ENCODE data around the gene PFN1.

PFN1 gene

GRCh38 chr17:4945944-4946280 lies 2.4 kb downstream of the PFN1 start:
- DNase-seq (ENCODE audit: low read depth in 1 of 2, low spot score in 1 of 2): no peak

DNA sequence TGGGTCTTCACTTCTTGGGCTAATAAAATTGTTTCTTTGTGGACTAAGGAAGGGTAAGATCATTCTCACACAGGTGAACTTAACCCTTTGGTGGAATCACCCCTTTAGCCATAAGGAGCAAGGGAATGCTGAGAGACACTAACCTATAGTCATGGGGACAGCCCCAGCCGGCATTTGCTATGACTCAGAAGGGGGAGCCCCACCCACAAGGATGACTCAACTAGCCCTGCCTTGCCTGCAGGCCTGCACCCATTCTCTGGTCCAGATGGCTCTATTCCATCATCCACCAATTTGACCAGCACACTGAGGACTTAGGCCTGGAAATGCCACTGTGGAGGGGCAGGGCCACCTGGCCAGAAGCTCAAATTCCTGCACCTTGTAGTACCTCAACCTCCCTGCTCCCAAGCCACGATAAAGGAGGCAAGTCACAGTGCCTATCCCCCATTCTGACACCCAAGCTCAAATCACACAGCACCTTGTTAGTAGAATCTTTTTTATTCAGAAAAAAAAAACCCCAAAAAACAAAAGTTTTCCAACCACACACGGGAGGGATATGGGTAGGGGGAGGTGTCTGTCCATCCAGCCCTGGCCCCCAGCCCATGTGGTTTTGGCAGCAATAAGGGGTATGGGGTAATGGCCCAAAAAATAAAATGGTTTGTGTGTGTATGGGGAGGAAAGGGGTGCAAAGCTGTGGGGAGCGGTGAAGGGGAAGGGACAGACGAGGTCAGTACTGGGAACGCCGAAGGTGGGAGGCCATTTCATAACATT lies 3.0 kb downstream of the PFN1 start:
- peak; percentile 72 to 84 for DNase-seq (ENCODE audit: low read depth in 1 of 2, low spot score in 1 of 2)

GRCh38 chr17:4944554-4945175 lies 3.7 kb downstream of the PFN1 start:
- peak in 1 of 2 donors; percentile 26 for DNase-seq (ENCODE audit: low read depth in 1 of 2, low spot score in 1 of 2)

- no peak for DNase-seq (ENCODE audit: low read depth in 1 of 2, low spot score in 1 of 2)
These were observed 4.2 kb downstream of the PFN1 start for GRCh38 chr17:4944163-4944553.

DNA sequence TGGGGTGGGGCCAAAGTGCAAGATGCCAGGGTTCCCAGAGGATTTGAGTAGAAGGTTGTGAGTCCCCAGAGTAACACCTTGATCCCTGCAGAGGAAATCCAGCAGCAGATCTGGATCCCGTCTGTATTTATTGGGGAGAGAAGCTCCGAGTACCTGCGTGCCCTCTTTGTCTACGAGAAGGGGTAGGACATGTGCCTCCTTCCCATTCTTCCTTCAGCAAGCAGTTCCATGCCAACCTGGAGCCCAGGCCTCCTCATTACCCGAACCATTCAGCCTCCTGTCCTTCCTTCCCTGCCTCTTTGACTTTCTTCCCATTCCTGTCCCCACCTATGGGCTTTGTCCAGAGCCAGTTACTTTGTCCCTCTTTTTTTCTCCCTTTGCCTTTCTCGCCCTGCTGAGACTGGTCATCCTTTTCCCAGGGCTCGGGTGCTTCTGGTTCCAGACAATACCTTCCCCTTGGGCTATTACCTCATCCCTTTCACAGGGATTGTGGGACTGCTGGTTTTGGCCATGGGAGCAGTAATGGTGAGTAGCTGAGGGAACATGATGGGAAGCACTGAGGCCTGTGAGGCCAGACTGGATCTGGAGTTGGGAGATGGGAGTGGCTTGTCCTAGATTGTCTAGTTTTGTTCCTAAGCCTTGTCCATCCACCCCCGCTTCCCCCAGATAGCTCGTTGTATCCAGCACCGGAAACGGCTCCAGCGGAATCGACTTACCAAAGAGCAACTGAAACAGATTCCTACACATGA lies 5.4 kb downstream of the PFN1 start:
- no peak for DNase-seq (ENCODE audit: low read depth in 1 of 2, low spot score in 1 of 2)

- DNase-seq (ENCODE audit: low read depth in 1 of 2, low spot score in 1 of 2): no peak
These were observed 7.1 kb downstream of the PFN1 start for GRCh38 chr17:4941319-4941610.

DNA sequence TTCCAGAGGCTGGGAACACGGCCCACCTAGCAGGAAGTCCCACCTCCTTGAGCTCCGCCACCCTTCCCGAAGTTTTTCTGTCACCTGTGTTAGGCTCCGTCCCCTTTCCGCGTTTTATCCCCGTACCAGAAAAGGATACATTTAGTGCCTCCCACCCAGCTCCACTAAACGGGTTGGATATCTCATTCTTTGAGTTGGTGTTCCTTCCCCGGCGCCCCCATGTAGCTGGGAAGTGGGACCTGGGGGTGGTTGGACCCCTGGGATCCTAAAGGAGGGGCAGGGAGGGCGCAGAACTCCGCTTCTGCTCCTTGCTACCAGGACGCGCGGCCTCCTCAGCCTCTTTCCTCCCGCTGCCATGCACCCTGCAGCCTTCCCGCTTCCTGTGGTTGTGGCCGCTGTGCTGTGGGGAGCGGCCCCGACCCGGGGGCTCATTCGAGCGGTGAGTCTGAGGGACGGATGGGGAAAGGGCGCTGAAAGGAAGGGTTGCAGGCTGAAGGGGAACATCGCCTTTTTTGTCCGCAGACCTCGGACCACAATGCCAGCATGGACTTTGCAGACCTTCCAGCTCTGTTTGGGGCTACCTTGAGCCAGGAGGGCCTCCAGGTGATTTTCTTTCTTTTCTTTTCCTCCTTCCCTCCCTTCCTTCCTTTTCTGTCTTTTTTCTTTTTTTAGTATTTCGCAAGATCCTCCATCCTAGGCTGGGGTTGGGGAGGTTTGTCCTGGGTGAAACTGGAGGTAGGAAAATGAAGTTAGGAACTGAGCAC lies 7.6 kb downstream of the PFN1 start:
- DNase-seq (ENCODE audit: low read depth in 1 of 2, low spot score in 1 of 2): no peak

- DNase-seq (ENCODE audit: low read depth in 1 of 2, low spot score in 1 of 2): peak; percentile 80 to 96
These were observed 8.4 kb downstream of the PFN1 start, which contains the start of the genes RNF167 and SLC25A11 for GRCh38 chr17:4939796-4940554. TSS of gene RNF167 (plus strand) at chr17:4940268. CDS start at chr17:4940910, 642 bp downstream. TSS of gene SLC25A11 (minus strand) at chr17:4940046. CDS start at chr17:4939910, 136 bp downstream.

DNA sequence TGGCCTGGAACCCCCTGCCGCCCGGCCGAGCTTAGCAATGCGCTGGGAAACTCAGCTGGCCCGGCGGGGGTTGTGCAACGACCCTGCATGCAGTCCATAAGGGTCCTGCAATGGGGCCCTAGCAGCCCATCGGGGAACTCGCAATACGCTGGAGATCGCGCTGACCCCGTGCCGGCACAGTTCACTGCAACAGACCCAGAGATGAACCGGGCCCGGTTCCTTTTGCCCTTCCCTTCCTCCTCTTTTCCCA lies 8.9 kb downstream of the PFN1 start:
- no peak for DNase-seq (ENCODE audit: low read depth in 1 of 2, low spot score in 1 of 2)

- no peak for DNase-seq (ENCODE audit: low read depth in 1 of 2, low spot score in 1 of 2)
These were observed 9.4 kb downstream of the PFN1 start for GRCh38 chr17:4938688-4939545.

DNA sequence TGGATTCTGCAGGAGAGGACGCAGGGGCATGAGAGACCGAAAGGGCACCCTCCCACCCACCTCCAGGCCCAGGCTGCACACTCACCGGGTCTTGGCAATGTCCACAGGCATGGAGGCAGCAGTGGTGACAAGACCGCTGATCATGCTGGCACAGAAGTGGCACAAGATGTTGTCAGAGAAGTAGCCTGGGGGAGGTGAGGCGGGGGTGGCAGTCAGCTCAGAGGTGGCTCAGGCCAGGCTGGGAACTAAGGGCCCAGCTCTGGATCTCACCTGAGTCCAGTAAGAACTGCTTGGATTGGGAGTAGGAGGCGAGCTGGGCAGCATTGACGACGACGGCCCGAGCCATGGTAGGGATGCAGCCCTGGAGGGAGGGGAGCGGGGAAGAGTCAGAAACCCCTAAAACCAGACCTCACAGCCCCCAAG lies 10.2 kb downstream of the PFN1 start:
- no peak for DNase-seq (ENCODE audit: low read depth in 1 of 2, low spot score in 1 of 2)

DNA sequence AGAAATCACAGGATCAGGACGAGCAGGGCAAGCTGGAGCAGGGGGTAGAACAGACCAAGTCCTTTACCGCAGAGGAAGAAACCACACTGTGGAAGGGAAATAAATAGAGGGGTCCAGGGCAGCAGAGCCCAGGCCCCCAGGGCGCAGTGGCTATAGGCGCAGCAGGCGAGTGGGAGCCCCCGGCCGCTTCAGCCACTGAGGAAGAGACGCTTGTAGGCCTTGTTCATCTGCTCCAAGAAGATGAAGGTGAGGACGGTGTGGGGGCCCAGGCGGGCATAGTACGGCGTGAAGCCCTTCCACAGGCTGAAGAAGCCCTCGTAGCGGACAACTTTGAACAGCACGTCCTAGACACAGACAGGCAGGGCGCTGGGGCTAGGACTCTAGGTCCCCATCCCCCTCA lies 10.8 kb downstream of the PFN1 start:
- no peak for DNase-seq (ENCODE audit: low read depth in 1 of 2, low spot score in 1 of 2)

- DNase-seq (ENCODE audit: low read depth in 1 of 2, low spot score in 1 of 2): no peak
These were observed 11.9 kb downstream of the PFN1 start for GRCh38 chr17:4936436-4936835.

DNA sequence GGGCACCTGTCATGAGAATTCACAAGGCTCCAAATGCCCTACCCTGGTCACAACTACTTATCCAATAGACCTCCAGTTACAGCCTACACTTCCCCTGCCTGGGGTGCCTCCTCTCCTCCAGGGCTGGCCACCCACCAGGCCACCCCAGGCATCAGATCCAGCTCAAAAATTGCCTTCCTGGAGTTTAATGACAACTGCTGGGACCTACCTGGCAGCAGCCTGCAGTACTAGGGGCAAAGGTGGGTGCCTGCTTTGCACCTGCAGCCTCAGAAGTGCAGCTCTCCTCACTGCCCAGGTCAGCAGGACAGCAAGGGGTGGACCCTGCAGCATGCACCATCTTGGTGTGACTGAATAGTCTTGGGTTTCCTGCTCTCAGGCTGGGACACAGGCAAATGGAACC lies 12.7 kb downstream of the PFN1 start:
- DNase-seq (ENCODE audit: low read depth in 1 of 2, low spot score in 1 of 2): no peak

DNA sequence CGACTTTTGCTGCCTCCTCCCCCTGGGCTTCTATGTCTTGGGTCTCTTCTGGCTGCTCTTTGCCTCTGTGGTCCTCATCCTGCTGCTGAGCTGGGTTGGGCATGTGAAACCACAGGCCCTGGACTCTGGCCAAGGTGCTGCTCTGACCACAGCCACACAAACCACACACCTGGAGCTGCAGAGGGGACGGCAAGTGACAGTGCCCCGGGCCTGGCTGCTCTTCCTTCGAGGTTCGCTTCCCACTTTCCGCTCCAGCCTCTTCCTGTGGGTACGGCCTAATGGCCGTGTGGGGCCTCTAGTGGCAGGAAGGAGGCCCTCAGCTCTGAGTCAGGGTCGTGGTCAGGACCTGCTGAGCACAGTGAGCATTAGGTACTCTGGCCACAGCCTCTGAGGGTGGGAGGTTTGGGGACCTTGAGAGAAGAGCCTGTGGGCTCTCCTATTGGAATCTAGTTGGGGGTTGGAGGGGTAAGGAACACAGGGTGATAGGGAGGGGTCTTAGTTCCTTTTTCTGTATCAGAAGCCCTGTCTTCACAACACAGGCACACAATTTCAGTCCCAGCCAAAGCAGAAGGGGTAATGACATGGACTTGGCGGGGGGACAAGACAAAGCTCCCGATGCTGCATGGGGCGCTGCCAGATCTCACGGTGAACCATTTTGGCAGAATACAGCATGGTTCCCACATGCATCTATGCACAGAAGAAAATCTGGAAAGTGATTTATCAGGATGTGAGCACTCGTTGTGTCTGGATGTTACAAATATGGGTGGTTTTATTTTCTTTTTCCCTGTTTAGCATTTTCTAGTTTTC lies 14.0 kb downstream of the PFN1 start:
- no peak for DNase-seq (ENCODE audit: low read depth in 1 of 2, low spot score in 1 of 2)

GRCh38 chr17:4933646-4934045 lies 14.7 kb downstream of the PFN1 start:
- DNase-seq (ENCODE audit: low read depth in 1 of 2, low spot score in 1 of 2): no peak

DNA sequence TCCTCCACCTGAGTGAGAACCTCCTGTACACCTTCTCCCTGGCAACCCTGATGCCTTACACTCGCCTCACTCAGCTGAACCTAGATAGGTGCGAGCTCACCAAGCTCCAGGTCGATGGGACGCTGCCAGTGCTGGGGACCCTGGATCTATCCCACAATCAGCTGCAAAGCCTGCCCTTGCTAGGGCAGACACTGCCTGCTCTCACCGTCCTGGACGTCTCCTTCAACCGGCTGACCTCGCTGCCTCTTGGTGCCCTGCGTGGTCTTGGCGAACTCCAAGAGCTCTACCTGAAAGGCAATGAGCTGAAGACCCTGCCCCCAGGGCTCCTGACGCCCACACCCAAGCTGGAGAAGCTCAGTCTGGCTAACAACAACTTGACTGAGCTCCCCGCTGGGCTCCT lies 15.6 kb downstream of the PFN1 start:
- DNase-seq (ENCODE audit: low read depth in 1 of 2, low spot score in 1 of 2): no peak

DNA sequence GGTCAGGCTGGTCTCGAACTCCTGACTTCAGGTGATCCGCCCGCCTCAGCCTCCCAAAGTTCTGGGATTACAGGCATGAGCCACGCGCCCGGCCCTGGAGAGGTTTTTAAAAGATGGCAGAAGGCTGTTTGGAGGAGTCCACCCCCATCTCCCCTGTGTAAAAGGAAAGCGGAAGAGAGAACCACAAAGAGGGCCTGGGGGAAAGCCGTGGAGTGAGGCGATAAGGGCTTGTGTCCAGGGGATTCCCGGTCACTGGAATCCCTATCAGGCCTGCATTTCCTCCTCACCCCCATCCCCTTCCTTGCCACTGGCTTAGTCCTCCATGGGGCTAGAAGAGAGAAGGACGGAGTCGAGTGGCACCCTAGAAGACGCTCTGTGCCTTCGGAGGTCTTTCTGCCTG lies 16.4 kb downstream of the PFN1 start, which contains the start of gene GP1BA:
TSS of gene GP1BA (plus strand) at position 315 of the 400 bp plus-strand sequence. CDS start 328 bp downstream, outside the sequence.
- no peak for DNase-seq (ENCODE audit: low read depth in 1 of 2, low spot score in 1 of 2)

DNA sequence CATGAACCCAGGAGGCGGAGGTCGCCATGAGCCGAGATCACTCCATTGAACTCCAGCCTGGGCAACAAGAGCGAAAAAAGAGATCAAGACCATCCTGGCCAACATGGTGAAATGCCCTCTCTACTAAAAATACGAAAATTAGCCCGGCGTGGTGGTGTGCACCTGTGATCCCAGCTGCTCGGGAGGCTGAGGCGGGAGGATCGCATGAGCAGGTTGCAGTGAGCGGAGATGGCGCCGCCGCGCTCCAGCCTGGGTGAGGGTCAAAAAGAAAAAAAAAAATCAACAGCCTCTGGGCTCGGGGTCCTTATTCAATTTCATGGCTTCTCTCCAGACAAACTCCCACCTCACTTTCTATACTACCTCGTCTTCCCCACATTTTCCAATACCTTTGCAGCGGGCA lies 19.4 kb downstream of the PFN1 start:
- DNase-seq (ENCODE audit: low read depth in 1 of 2, low spot score in 1 of 2): no peak
